Right cardiac atrium (tissue), 5 donors: ENCODE data around the gene CHCHD5. TPM values are rescaled to one million over a fixed set of nuclear protein-coding genes. Genes with fewer than 3 reads are reported as not detected.
"Not testable (repeated sequence)": the region's sequence is repeated elsewhere in the genome, so short reads cannot be mapped to it uniquely, and the experiment has no call there.

Experiments used
- ATAC-seq, 2 donors: fragments of 200-7000 bp; cut with Tn5 transposase; one replicate each; pipeline versions ENCODE4 v1.8.0 to v1.9.1; 2020; ENCODE audit warnings: moderate library complexity in 2 of 2, mild to moderate bottlenecking in 1 of 2
- DNase-seq, 3 donors: peaks; one replicate each; pipeline ENCODE4 v3.0.0-alpha.2; 2020
- H3K27ac ChIP-seq: one replicate; pipeline ENCODE4 v1.5.1; 2013; ENCODE audit warnings: mild to moderate bottlenecking, low read length, control low read depth, moderate library complexity
- H3K27me3 ChIP-seq: one replicate; pipeline ENCODE4 v1.6.1; 2013; ENCODE audit not compliant: control insufficient read depth, insufficient read depth
- H3K4me1 ChIP-seq: one replicate; pipeline ENCODE4 v1.6.1; 2013; ENCODE audit warnings: low read length; ENCODE audit not compliant: control insufficient read depth, insufficient read depth
- H3K4me3 ChIP-seq: one replicate; pipeline ENCODE4 v1.5.1; 2013; ENCODE audit warnings: low read length, control low read depth
- H3K9me3 ChIP-seq: one replicate; pipeline ENCODE4 v1.6.1; 2013; ENCODE audit warnings: low read length; ENCODE audit not compliant: control insufficient read depth
- WGBS: extraction: QIAGEN DNeasy Blood & Tissue Kit; methylation state at CpG from one replicate; pipeline ENCODE4 v1.1.7; 2013; 5-methylcytosine and 5-hydroxymethylcytosine counted together
- intact Hi-C, 4 donors: fragments of 100-400 bp; cut with DNase I; formaldehyde crosslinking; loops; one replicate each; pipeline versions ENCODE4 v1.11.0 to v1.14.0; 2022 to 2023
- long read RNA-seq, 4 donors: library from polyadenylated mRNA; unstranded; transcript quantifications; one replicate each; pipeline ENCODE4 v2.0.0, GENCODE V29; 2020 to 2021
- polyA plus RNA-seq: library from polyadenylated mRNA; stranded (reverse); fragments of 200-250 nt; gene quantifications from one replicate; pipeline ENCODE4 v1.2.3, GENCODE V29; 2013
- total RNA-seq, 4 donors: library from RNA; stranded (reverse); fragmentation: NEBNext Ultra II Directional; extraction: Animal tissue kit (Norgen Biotek cat#: 25700); gene quantifications; one replicate each; pipeline ENCODE4 v1.2.1, GENCODE V29; 2021
- donor health status: healthy with polysubstance abuse.
- donor health status: DM: no; HTN: yes; CAD: no.
- donor health status: DM: no; HTN: no; CAD: no.
- donor health status: DM: no; HTN: yes; CAD: no; lungs with severe emphysema.
- donor health status: DM: yes; HTN: yes; CAD: no.

Gene CHCHD5
- 10 to 100 TPM; 26.5 to 31.2 (median 29.6) TPM for total RNA-seq
- polyA plus RNA-seq: 37.2 TPM
- long read RNA-seq, donor 1, transcript CHCHD5-201 (4 exons, 691 nt): major isoform, 13 of 22 reads
- long read RNA-seq, donor 1, partial matches to known transcripts: 2 of 22 reads
- long read RNA-seq, donor 1, other reads (novel, unspliced or antisense): 7 of 22 reads
- long read RNA-seq, donor 2, transcript CHCHD5-201 (4 exons, 691 nt): major isoform, 6 of 13 reads
- long read RNA-seq, donor 2, partial matches to known transcripts: 0 of 13 reads
- long read RNA-seq, donor 2, other reads (novel, unspliced or antisense): 7 of 13 reads
- long read RNA-seq, donor 3, partial matches to known transcripts: 0 of 8 reads
- long read RNA-seq, donor 3, other reads (novel, unspliced or antisense): 8 of 8 reads
- long read RNA-seq, donor 4, transcript CHCHD5-201 (4 exons, 691 nt): major isoform, 5 of 10 reads
- long read RNA-seq, donor 4, partial matches to known transcripts: 0 of 10 reads
- long read RNA-seq, donor 4, other reads (novel, unspliced or antisense): 5 of 10 reads

GRCh38 chr2:112584134-112584890 is at the start of gene CHCHD5:
CHCHD5 (plus strand) TSS chr2:112584609; CDS start chr2:112584648, 39 bp downstream.
- under 1% methylated on average over 54 of the region's 54 CpGs for WGBS
- peak within 1 kb of the TSS; percentile 85 for H3K4me3 ChIP-seq
- peaks cover 7% of the 10 kb centered on the region for H3K4me1 ChIP-seq
- peak within 1 kb of the TSS; percentile 99 for H3K27ac ChIP-seq
- DNase-seq: peak; percentile 97 to 98 (median 98)
- intact Hi-C loops: loop anchor here in 1 of 4 donors (5.0 kb wide), 1 partner anchor 102 kb away; the partner anchor contains the start of gene TTL
- ATAC-seq: peak; percentile 93 to 95
- no peaks in the 10 kb centered on the region for H3K9me3 ChIP-seq
- H3K27me3 ChIP-seq: no peaks in the 10 kb centered on the region

DNA sequence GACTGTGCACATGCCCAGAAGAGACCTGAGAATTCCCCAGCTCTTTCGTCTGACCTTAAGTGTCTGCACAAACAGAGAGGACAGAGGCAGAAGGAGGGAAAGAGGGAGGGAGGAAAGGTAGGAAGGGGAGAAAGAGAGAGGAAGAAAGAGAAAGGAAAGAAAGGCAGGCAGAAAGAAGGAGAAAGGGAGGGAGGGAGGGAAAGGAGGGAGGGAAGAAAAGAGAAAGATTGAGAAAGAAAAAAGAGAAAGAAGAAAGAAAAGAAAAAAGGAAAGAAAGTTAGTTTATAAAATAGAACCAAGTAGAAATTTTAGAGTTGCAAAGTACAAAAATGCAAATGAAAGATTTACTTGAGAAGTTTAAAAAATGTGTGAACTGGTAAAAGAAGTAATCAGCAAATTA is 49.6 kb upstream of the CHCHD5 start:
- Histone ChIP-seq H3K27ac (no peak overlapping the region), H3K27me3 (no peaks in the 10 kb centered on the region), H3K4me3 (no peak overlapping the region), H3K9me3 (no peaks in the 10 kb centered on the region), H3K4me1 (no peaks in the 10 kb centered on the region)
- intact Hi-C loops: no loop called here
- no peak for DNase-seq
- ATAC-seq: no peak
- WGBS: 71% methylated on average over 1 of the region's 1 CpG

GRCh38 chr2:112536665-112537064 is 47.7 kb upstream of the CHCHD5 start:
- ATAC-seq, DNase-seq, H3K27me3 ChIP-seq, H3K4me1 ChIP-seq, H3K4me3 ChIP-seq, H3K27ac ChIP-seq, H3K9me3 ChIP-seq, intact Hi-C loops: not testable (repeated sequence)

DNA sequence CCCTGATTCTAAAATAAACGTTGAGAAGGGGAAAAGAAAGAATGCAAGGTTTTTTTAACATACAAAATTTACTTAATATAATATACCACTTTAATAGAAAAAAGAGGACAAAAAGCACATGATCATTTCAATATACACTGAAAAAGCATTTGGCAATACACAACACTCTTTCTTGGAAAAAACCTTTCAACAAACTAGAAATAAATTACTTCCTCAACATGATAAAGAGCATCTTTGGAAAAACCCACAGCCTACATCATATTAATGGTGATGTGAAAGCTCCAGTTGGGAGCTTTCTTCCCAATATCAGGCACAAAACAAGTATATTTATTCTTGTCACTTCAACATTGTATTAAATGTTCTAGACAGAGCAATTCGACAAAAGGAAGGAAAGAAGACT is 45.1 kb upstream of the CHCHD5 start:
- intact Hi-C loops: no loop called here
- Histone ChIP-seq H3K9me3 (no peaks in the 10 kb centered on the region), H3K4me1 (peaks cover 2% of the 10 kb centered on the region), H3K27ac (no peak overlapping the region), H3K27me3 (no peaks in the 10 kb centered on the region), H3K4me3 (no peak overlapping the region)
- no peak for DNase-seq
- 61% methylated on average over 2 of the region's 2 CpGs for WGBS
- no peak for ATAC-seq

GRCh38 chr2:112540906-112541305 is 43.5 kb upstream of the CHCHD5 start:
- ATAC-seq (no peak), DNase-seq (no peak)
- intact Hi-C loops: no loop called here
- no peaks in the 10 kb centered on the region for H3K9me3 ChIP-seq
- H3K4me3 ChIP-seq: no peak overlapping the region
- 41% methylated on average over 2 of the region's 2 CpGs for WGBS
- H3K27me3 ChIP-seq: no peaks in the 10 kb centered on the region
- no peak overlapping the region for H3K27ac ChIP-seq
- H3K4me1 ChIP-seq: peaks cover 2% of the 10 kb centered on the region

- Histone ChIP-seq H3K27ac (peak overlapping the region; percentile 81), H3K4me3 (peak overlapping the region; percentile 77), H3K27me3 (no peaks in the 10 kb centered on the region), H3K9me3 (no peaks in the 10 kb centered on the region), H3K4me1 (peaks cover 2% of the 10 kb centered on the region)
- ATAC-seq: peak; percentile 91 to 94
- peak; percentile 76 to 87 (median 84) for DNase-seq
- intact Hi-C loops: no loop called here
- WGBS: 17% methylated on average over 34 of the region's 34 CpGs
Measured at GRCh38 chr2:112541315-112542122, 42.9 kb upstream of the CHCHD5 start.

- WGBS: under 1% methylated on average over 67 of the region's 67 CpGs
- intact Hi-C loops: no loop called here
Measured at GRCh38 chr2:112542123-112542983, 42.1 kb upstream of the CHCHD5 start, which contains the start of gene POLR1B. POLR1B (plus strand) TSS chr2:112542465; CDS start chr2:112542495, 30 bp downstream.

GRCh38 chr2:112542984-112543661 is 41.3 kb upstream of the CHCHD5 start:
- peaks cover 2% of the 10 kb centered on the region for H3K4me1 ChIP-seq
- H3K27ac ChIP-seq: no peak overlapping the region
- H3K4me3 ChIP-seq: peak overlapping the region; percentile 77
- H3K9me3 ChIP-seq: no peaks in the 10 kb centered on the region
- no peak for DNase-seq
- ATAC-seq: no peak
- intact Hi-C loops: no loop called here
- 11% methylated on average over 18 of the region's 18 CpGs for WGBS
- no peaks in the 10 kb centered on the region for H3K27me3 ChIP-seq

More at GRCh38 chr2:112542123-112542983, 42.1 kb upstream of the CHCHD5 start, which contains the start of gene POLR1B:
- Histone ChIP-seq H3K4me3 (peak within 1 kb of the TSS; percentile 77), H3K9me3 (no peaks in the 10 kb centered on the region), H3K4me1 (peaks cover 2% of the 10 kb centered on the region), H3K27me3 (no peaks in the 10 kb centered on the region), H3K27ac (peak within 1 kb of the TSS; percentile 81)
- DNase-seq (peak; percentile 86 to 93 (median 92)), ATAC-seq (peak; percentile 97 to 98)

- DNase-seq (no peak), ATAC-seq (no peak)
- Histone ChIP-seq H3K27ac (no peak overlapping the region), H3K9me3 (no peaks in the 10 kb centered on the region), H3K4me1 (peaks cover 2% of the 10 kb centered on the region), H3K27me3 (no peaks in the 10 kb centered on the region), H3K4me3 (no peak overlapping the region)
- intact Hi-C loops: no loop called here
- WGBS: 84% methylated on average over 4 of the region's 4 CpGs
Measured at GRCh38 chr2:112547333-112547732, 37.1 kb upstream of the CHCHD5 start.
